AG10803 (cell line): ENCODE data around the gene FNDC11.

Source experiments
- DNase-seq: peaks from one replicate; pipeline ENCODE4 v3.0.0; 2010; ENCODE audit warnings: low read depth
- H3K4me3 ChIP-seq: 2 replicates; pipeline ENCODE4 v1.5.1; 2011; ENCODE audit warnings: mild to moderate bottlenecking, low read length, control low read depth
- CTCF ChIP-seq: conservative IDR thresholded peaks from 2 replicates; pipeline ENCODE4 v1.5.1; 2011; ENCODE audit warnings: mild to moderate bottlenecking, low read length, control low read depth, inconsistent platforms

The FNDC11 gene

GRCh38 chr20:63520504-63520933, 33.4 kb upstream of the FNDC11 start, which contains the start of gene PPDPF:
Gene PPDPF (plus strand): TSS chr20:63520765. CDS start chr20:63521309, 544 bp downstream.
- peak within 1 kb of the TSS; percentile 86 for H3K4me3 ChIP-seq
- TF ChIP-seq CTCF, result no peak
- DNase-seq, result peak; percentile 74

GRCh38 chr20:63520934-63521601, 32.9 kb upstream of the FNDC11 start:
- no peak; the same call in 1 of the 2 replicates for TF ChIP-seq CTCF
- peak; percentile 62 for DNase-seq
- H3K4me3 ChIP-seq, result peak overlapping the region; percentile 86

GRCh38 chr20:63521602-63522001, 32.4 kb upstream of the FNDC11 start:
- TF ChIP-seq CTCF, result no peak
- H3K4me3 ChIP-seq, result peak overlapping the region; percentile 86
- DNase-seq, result no peak

- no peak for DNase-seq
- H3K4me3 ChIP-seq, result peak overlapping the region; percentile 86
- TF ChIP-seq CTCF, result no peak
Observed at GRCh38 chr20:63522091-63522868, 31.7 kb upstream of the FNDC11 start.

- H3K4me3 ChIP-seq, result no peak overlapping the region
- no peak for DNase-seq
- TF ChIP-seq CTCF, result no peak
Observed at GRCh38 chr20:63522981-63523611, 30.9 kb upstream of the FNDC11 start.

GRCh38 chr20:63525185-63525584, 28.8 kb upstream of the FNDC11 start:
- DNase-seq, result no peak
- no peak overlapping the region for H3K4me3 ChIP-seq
- no peak for TF ChIP-seq CTCF

GRCh38 chr20:63525971-63526370, 28.0 kb upstream of the FNDC11 start:
- TF ChIP-seq CTCF, result no peak
- no peak for DNase-seq
- H3K4me3 ChIP-seq, result no peak overlapping the region
